Smooth muscle cell (in vitro differentiated cells): ENCODE measurements around the gene ADM. TPM values are rescaled to one million over a fixed set of nuclear protein-coding genes. Genes with fewer than 3 reads are reported as not detected.

Experiments used
- DNase-seq: peaks from one replicate; lab custom pipeline; 2025; ENCODE audit not compliant: unreplicated experiment; lab: John Stamatoyannopoulos, UW
- H2AFZ ChIP-seq: fragments of 200-600 bp; sonication (generic); 2 replicates; pipeline ENCODE4 v1.6.0; 2016; ENCODE audit warnings: antibody characterized with exemption, low read depth, mild to moderate bottlenecking
- H3F3A ChIP-seq: fragments of 200-600 bp; sonication (generic); 2 replicates; pipeline ENCODE4 v1.6.0; 2017; ENCODE audit warnings: antibody characterized with exemption, low read depth
- H3K27ac ChIP-seq: fragments of 200-600 bp; sonication (generic); 2 replicates; pipeline ENCODE4 v1.5.1; 2016; ENCODE audit warnings: low read depth, mild to moderate bottlenecking
- H3K27me3 ChIP-seq: fragments of 200-600 bp; sonication (generic); 2 replicates; pipeline ENCODE4 v1.6.1; 2016; ENCODE audit warnings: low read depth, mild to moderate bottlenecking
- H3K36me3 ChIP-seq: fragments of 200-600 bp; sonication (generic); 2 replicates; pipeline ENCODE4 v1.5.1; 2016; ENCODE audit warnings: low read depth
- H3K4me1 ChIP-seq: fragments of 200-600 bp; sonication (generic); 2 replicates; pipeline ENCODE4 v1.5.1; 2016; ENCODE audit warnings: low read depth
- H3K4me2 ChIP-seq: fragments of 200-600 bp; sonication (generic); 2 replicates; pipeline ENCODE4 v1.6.0; 2016; ENCODE audit warnings: mild to moderate bottlenecking
- H3K4me3 ChIP-seq: fragments of 200-600 bp; sonication (generic); 2 replicates; pipeline ENCODE4 v1.5.1; 2016; ENCODE audit warnings: mild to moderate bottlenecking
- H3K79me2 ChIP-seq: fragments of 200-600 bp; sonication (generic); 2 replicates; pipeline ENCODE4 v1.6.0; 2016; ENCODE audit warnings: low read depth, mild to moderate bottlenecking
- H3K9ac ChIP-seq: fragments of 200-600 bp; sonication (generic); 2 replicates; pipeline ENCODE4 v1.6.0; 2016; ENCODE audit warnings: low read depth
- H3K9me3 ChIP-seq: fragments of 200-600 bp; sonication (generic); replicated peaks from 2 replicates; pipeline ENCODE4 v1.5.1; 2016; ENCODE audit warnings: low read depth
- H4K20me1 ChIP-seq: fragments of 200-600 bp; sonication (generic); 2 replicates; pipeline ENCODE4 v1.6.0; 2016; ENCODE audit warnings: low read depth
- CTCF ChIP-seq: fragments of 200-600 bp; sonication (generic); IDR thresholded peaks from 2 replicates; pipeline ENCODE4 v1.5.1; 2017; ENCODE audit warnings: borderline replicate concordance, mild to moderate bottlenecking, antibody characterized with exemption; ENCODE audit not compliant: insufficient read depth, poor library complexity, severe bottlenecking
- WGBS: methylation state at CpG from one replicate; pipeline ENCODE4 v1.1.7; 2016; ENCODE audit warnings: low lambda C conversion rate; 5-methylcytosine and 5-hydroxymethylcytosine counted together
- polyA plus RNA-seq: library from polyadenylated mRNA; unstranded; fragments of >200 nt; fragmentation: Nextera tagmentation; extraction: Ambion mirVana; gene quantifications from 2 replicates; pipeline ENCODE4 v1.2.1, GENCODE V29; 2016
- total RNA-seq: library from RNA; depleted of rRNA; stranded (reverse); fragments of >200 nt; gene quantifications from 2 replicates; pipeline ENCODE4 v1.2.3, GENCODE V29; 2014

The ADM gene
- total and polyA plus RNA-seq, 2 experiments from 2014 or later = 47.6 to 53.0 TPM

GRCh38 chr11:10267821-10268220 is 37.1 kb upstream of the ADM start:
- H3K27ac ChIP-seq = peak overlapping the region; percentile 50
- no peaks in the 10 kb centered on the region for H3K36me3 ChIP-seq
- no peaks in the 10 kb centered on the region for H3K27me3 ChIP-seq
- H3K4me1 ChIP-seq = peaks cover 13% of the 10 kb centered on the region
- H4K20me1 ChIP-seq = peaks cover 50% of the 10 kb centered on the region
- no peak overlapping the region for H3K4me3 ChIP-seq
- peaks cover 28% of the 10 kb centered on the region for H3K79me2 ChIP-seq
- H3K4me2 ChIP-seq = peak overlapping the region; percentile 59
- 55% methylated on average over 3 of the region's 3 CpGs for WGBS
- no peak overlapping the region for H3K9ac ChIP-seq
- peaks cover 11% of the 10 kb centered on the region for H3F3A ChIP-seq
- no peak for DNase-seq
- no peaks in the 10 kb centered on the region for H3K9me3 ChIP-seq
- H2AFZ ChIP-seq = no peak overlapping the region
- TF ChIP-seq CTCF = no peak

- Histone ChIP-seq H4K20me1 (peaks cover 47% of the 10 kb centered on the region), H3K4me2 (peak overlapping the region; percentile 59), H3K9me3 (no peaks in the 10 kb centered on the region), H3K27ac (peak overlapping the region; percentile 50), H3K9ac (no peak overlapping the region), H3K4me3 (no peak overlapping the region), H3K79me2 (peaks cover 19% of the 10 kb centered on the region), H3K27me3 (no peaks in the 10 kb centered on the region), H3K36me3 (no peaks in the 10 kb centered on the region), H3K4me1 (peaks cover 13% of the 10 kb centered on the region), H3F3A (peaks cover 11% of the 10 kb centered on the region), H2AFZ (no peak overlapping the region)
- TF ChIP-seq CTCF = no peak
- no peak for DNase-seq
- 43% methylated on average over 5 of the region's 5 CpGs for WGBS
These were observed 36.0 kb upstream of the ADM start for GRCh38 chr11:10268746-10269488.

- no peaks in the 10 kb centered on the region for H3K9me3 ChIP-seq
- peaks cover 10% of the 10 kb centered on the region for H3F3A ChIP-seq
- peaks cover 68% of the 10 kb centered on the region for H4K20me1 ChIP-seq
- H3K4me1 ChIP-seq = peaks cover 22% of the 10 kb centered on the region
- TF ChIP-seq CTCF = no peak
- no peak overlapping the region for H3K4me3 ChIP-seq
- no peak overlapping the region for H3K9ac ChIP-seq
- no peak for DNase-seq
- no peaks in the 10 kb centered on the region for H3K36me3 ChIP-seq
- no peak overlapping the region for H2AFZ ChIP-seq
- H3K27ac ChIP-seq = no peak overlapping the region
- peaks cover 27% of the 10 kb centered on the region for H3K79me2 ChIP-seq
- no peaks in the 10 kb centered on the region for H3K27me3 ChIP-seq
- no peak overlapping the region for H3K4me2 ChIP-seq
- 75% methylated on average over 3 of the region's 11 CpGs for WGBS
These were observed 32.7 kb upstream of the ADM start for GRCh38 chr11:10272132-10272531.

- H3K27me3 ChIP-seq = no peaks in the 10 kb centered on the region
- H3K4me1 ChIP-seq = peaks cover 21% of the 10 kb centered on the region
- H3K4me2 ChIP-seq = no peak overlapping the region
- no peak for TF ChIP-seq CTCF
- H3K79me2 ChIP-seq = peaks cover 42% of the 10 kb centered on the region
- no peak for DNase-seq
- H4K20me1 ChIP-seq = peaks cover 69% of the 10 kb centered on the region
- no peak overlapping the region for H3K4me3 ChIP-seq
- H3K27ac ChIP-seq = no peak overlapping the region
- no peaks in the 10 kb centered on the region for H3F3A ChIP-seq
- H2AFZ ChIP-seq = no peak overlapping the region
- no peaks in the 10 kb centered on the region for H3K9me3 ChIP-seq
- H3K9ac ChIP-seq = no peak overlapping the region
- H3K36me3 ChIP-seq = no peaks in the 10 kb centered on the region
These were observed 31.1 kb upstream of the ADM start for GRCh38 chr11:10273738-10274137.
